Fibroblast of lung (primary cell): ENCODE measurements around the gene TP73.

ENCODE experiments used
- EZH2 ChIP-seq: IDR thresholded peaks from 2 replicates; pipeline ENCODE4 v1.5.1; 2012; ENCODE audit warnings: low read length, control low read depth, mild to moderate bottlenecking; ENCODE audit errors: missing control alignments
- TF ChIP-seq, protein P1 (sequence below), 2 donors: IDR thresholded peaks in 1 of 2; conservative IDR thresholded peaks in 1 of 2; 1 replicate in 1 of 2; 2 replicates in 1 of 2; pipeline ENCODE4 v1.5.1; 2011 to 2012; ENCODE audit warnings: low read length in 2 of 2, control low read depth in 1 of 2, inconsistent platforms in 1 of 2, low read depth in 1 of 2, mild to moderate bottlenecking in 1 of 2

GRCh38 chr1:3722846-3723245 is 70.5 kb downstream of the TP73 start:
- TF ChIP-seq, protein P1, sequence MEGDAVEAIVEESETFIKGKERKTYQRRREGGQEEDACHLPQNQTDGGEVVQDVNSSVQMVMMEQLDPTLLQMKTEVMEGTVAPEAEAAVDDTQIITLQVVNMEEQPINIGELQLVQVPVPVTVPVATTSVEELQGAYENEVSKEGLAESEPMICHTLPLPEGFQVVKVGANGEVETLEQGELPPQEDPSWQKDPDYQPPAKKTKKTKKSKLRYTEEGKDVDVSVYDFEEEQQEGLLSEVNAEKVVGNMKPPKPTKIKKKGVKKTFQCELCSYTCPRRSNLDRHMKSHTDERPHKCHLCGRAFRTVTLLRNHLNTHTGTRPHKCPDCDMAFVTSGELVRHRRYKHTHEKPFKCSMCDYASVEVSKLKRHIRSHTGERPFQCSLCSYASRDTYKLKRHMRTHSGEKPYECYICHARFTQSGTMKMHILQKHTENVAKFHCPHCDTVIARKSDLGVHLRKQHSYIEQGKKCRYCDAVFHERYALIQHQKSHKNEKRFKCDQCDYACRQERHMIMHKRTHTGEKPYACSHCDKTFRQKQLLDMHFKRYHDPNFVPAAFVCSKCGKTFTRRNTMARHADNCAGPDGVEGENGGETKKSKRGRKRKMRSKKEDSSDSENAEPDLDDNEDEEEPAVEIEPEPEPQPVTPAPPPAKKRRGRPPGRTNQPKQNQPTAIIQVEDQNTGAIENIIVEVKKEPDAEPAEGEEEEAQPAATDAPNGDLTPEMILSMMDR (conservative IDR thresholded peaks at IDR 0.05 in 1 of 2, IDR thresholded peaks at IDR 0.05 in 1 of 2; ENCODE audit: low read depth in 1 of 2, low read length in 2 of 2): no peak
- no peak for TF ChIP-seq EZH2
